Muscle of back (tissue), 13 donors: ENCODE results near the gene S100A16. TPM values are rescaled to one million over a fixed set of nuclear protein-coding genes. Genes with fewer than 3 reads are reported as not detected.

Experiments used
- DNase-seq, 3 donors: peaks; one replicate each; pipeline versions ENCODE4 v3.0.0 to v3.0.0-alpha.2; 2013
- long read RNA-seq, 9 donors: transcript quantifications; one replicate each; lab custom pipeline, GENCODE V29; 2026
- polyA plus RNA-seq, 10 donors: library from polyadenylated mRNA; unstranded; fragments of 120-200 nt; gene quantifications; one replicate each; pipeline ENCODE4 v1.2.1, GENCODE V29; 2013; ENCODE audit not compliant: insufficient read length in 10 of 10

The S100A16 gene, protein sequence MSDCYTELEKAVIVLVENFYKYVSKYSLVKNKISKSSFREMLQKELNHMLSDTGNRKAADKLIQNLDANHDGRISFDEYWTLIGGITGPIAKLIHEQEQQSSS
- polyA plus RNA-seq = 10 to 100 TPM; 41.9 to 80.4 (median 56.6) TPM
- long read RNA-seq, donor 1, transcript S100A16-204 (3 exons, 1,118 nt) = minor isoform, 14 of 33 reads
- long read RNA-seq, donor 1, transcript S100A16-203 (3 exons, 956 nt) = major isoform, 19 of 33 reads
- long read RNA-seq, donor 1, partial matches to known transcripts = 0 of 33 reads
- long read RNA-seq, donor 1, other reads (novel, unspliced or antisense) = 0 of 33 reads
- long read RNA-seq, donor 2, transcript S100A16-203 (3 exons, 956 nt) = major isoform, 13 of 23 reads
- long read RNA-seq, donor 2, transcript S100A16-204 (3 exons, 1,118 nt) = minor isoform, 9 of 23 reads
- long read RNA-seq, donor 2, partial matches to known transcripts = 0 of 23 reads
- long read RNA-seq, donor 2, other reads (novel, unspliced or antisense) = 0 of 23 reads
- long read RNA-seq, donor 3 = 0 reads
- long read RNA-seq, donor 4, transcript S100A16-203 (3 exons, 956 nt) = major isoform, 10 of 15 reads
- long read RNA-seq, donor 4, transcript S100A16-204 (3 exons, 1,118 nt) = minor isoform, 5 of 15 reads
- long read RNA-seq, donor 4, partial matches to known transcripts = 0 of 15 reads
- long read RNA-seq, donor 4, other reads (novel, unspliced or antisense) = 0 of 15 reads
- long read RNA-seq, donor 5, transcript S100A16-203 (3 exons, 956 nt) = major isoform, 40 of 58 reads
- long read RNA-seq, donor 5, transcript S100A16-204 (3 exons, 1,118 nt) = minor isoform, 17 of 58 reads
- long read RNA-seq, donor 5, partial matches to known transcripts = 0 of 58 reads
- long read RNA-seq, donor 5, other reads (novel, unspliced or antisense) = 0 of 58 reads
- long read RNA-seq, donor 6, transcript S100A16-204 (3 exons, 1,118 nt) = minor isoform, 5 of 22 reads
- long read RNA-seq, donor 6, transcript S100A16-203 (3 exons, 956 nt) = major isoform, 17 of 22 reads
- long read RNA-seq, donor 6, partial matches to known transcripts = 0 of 22 reads
- long read RNA-seq, donor 6, other reads (novel, unspliced or antisense) = 0 of 22 reads
- long read RNA-seq, donor 7, transcript S100A16-203 (3 exons, 956 nt) = major isoform, 15 of 16 reads
- long read RNA-seq, donor 7, partial matches to known transcripts = 0 of 16 reads
- long read RNA-seq, donor 7, other reads (novel, unspliced or antisense) = 0 of 16 reads
- long read RNA-seq, donor 8, transcript S100A16-203 (3 exons, 956 nt) = minor isoform, 13 of 29 reads
- long read RNA-seq, donor 8, transcript S100A16-204 (3 exons, 1,118 nt) = major isoform, 16 of 29 reads
- long read RNA-seq, donor 8, partial matches to known transcripts = 0 of 29 reads
- long read RNA-seq, donor 8, other reads (novel, unspliced or antisense) = 0 of 29 reads
- long read RNA-seq, donor 9, partial matches to known transcripts = 0 of 2 reads
- long read RNA-seq, donor 9, other reads (novel, unspliced or antisense) = 0 of 2 reads

- DNase-seq = peak in 1 of 3 donors; percentile 86
These were observed at the start of gene S100A16 for GRCh38 chr1:153612755-153613331. S100A16 (minus strand) TSS chr1:153613137; CDS start chr1:153608151, 4,986 bp downstream.

- DNase-seq = no peak
These were observed 49.3 kb upstream of the S100A16 start for GRCh38 chr1:153662269-153662668.

DNA sequence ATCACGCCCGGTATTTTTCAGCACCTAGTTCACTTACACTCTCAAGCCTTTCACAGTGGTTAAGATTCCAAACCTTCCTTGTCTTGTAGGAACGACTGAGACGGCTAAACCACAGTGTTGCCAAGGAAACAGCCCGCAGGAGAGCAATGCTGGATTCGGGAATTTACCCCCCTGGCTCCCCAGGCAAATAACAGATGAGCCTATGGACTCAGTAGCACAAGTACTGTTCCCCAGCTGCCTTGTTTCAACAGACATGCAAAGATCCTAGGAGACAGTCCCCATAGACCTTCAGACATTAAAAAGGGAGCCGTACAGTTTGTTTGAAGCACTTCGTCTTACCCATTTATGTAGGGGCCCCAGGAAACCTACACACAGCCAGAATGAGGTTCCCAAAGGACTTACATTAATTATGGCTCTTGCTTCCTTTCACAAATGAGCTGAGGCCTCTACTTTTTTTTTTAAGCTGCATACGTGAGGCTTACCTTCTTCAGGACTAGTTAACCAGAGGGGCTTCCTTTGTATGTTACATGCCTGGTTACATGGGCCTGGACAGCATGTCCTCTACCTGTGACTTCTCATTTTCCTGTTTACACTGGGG is 48.3 kb upstream of the S100A16 start:
- no peak for DNase-seq

DNA sequence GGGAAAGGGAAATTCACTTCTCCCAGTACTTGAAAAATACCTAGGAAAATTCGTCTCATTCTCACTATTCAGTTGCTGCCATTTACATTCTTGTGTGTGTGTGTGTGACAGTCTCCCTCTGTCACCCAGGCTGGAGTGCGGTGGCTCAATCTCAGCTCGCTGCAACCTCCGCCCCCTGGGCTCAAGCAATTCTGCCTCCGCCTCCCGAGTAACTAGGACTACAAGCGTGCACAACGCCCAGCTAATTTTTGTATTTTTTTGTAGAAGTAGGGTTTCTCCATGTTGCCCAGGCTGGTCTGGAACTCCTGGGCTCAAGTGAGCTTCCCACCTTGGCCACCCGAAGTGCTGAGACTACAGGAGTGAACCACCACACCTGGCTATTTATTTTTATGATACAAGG is 46.7 kb upstream of the S100A16 start:
- no peak for DNase-seq

GRCh38 chr1:153659175-153659534 is 46.2 kb upstream of the S100A16 start:
- DNase-seq = no peak

DNA sequence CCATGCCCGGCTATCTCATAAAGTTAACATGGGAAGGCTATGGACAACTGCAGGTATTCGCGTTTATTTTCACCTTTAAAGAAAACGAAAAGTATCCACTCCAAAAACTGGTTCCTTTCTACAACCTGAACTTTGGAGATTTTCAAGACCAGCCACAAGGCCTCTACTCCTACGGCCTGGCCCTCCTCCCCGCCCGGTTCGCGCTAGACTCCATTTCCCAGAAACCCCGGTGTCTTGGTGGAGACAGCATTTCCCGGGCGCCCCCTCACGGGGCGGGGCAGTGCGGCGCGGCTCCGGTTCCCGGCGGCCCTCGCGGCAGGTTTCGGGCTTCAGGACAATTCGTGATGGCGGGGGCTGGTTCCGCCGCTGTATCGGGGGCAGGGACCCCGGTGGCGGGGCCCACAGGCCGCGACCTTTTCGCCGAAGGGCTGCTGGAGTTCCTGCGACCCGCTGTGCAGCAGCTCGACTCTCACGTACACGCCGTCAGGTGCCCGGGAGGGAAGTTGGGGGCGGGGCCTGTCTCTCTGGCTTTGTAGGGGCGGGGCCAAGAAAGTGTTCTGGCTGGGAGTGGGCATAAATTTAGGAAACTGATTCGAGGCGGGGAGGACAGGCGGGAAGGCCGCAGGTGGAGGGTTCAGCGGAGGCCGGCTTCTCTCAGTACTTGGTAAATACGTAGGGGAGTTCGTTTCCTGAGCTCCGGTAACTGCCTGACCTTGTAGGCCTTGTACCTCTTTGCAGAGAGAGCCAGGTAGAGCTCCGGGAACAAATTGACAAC is 45.6 kb upstream of the S100A16 start, which contains the start of gene SNAPIN:
SNAPIN (plus strand) TSS at position 304 of the 775 bp plus-strand sequence; CDS start at position 345, 41 bp downstream.
- DNase-seq = peak; percentile 87 to 98 (median 95)

- DNase-seq = no peak
These were observed 42.4 kb upstream of the S100A16 start for GRCh38 chr1:153655333-153655732.

- DNase-seq = no peak
These were observed 40.0 kb upstream of the S100A16 start for GRCh38 chr1:153652805-153653500.

DNA sequence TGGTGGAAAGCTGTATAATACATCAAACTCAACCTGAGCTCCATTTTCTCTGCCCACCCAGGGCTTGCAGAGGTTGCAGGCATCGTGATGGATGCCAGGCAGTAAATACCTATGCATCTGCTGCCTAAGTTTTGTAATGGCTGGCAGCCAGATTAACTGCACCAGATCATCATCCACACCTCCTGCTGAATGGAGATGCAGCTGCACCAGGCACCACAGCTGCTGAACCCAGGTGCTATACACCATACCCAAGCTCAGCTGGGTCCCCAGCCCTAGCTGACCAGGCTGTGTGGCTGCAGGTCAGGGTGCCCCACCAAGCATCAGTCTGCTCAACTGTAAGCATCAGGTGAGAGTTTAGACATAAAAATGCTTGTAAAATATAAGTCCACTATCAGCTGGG is 38.8 kb upstream of the S100A16 start:
- DNase-seq = no peak

DNA sequence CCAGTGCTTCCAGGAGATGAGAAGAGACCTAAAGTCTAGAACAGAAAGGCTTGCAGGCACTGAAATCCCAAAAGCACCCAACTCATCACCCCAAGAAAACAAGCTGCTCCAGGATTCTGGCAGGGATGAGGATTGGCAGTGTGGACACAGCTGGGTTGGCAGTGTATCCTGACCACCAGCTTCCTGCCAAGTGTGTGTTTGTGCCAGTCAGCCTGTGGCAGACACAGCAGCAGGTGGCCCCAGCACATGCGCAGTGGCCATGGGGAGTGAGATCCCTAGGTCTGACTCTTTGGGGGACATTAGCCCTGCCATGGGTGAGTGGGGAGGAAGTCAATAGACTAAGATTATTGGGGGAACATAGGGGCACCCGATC is 36.9 kb upstream of the S100A16 start:
- DNase-seq = peak in 2 of 3 donors; percentile 72 to 73

- no peak for DNase-seq
These were observed 36.4 kb upstream of the S100A16 start for GRCh38 chr1:153649137-153649862.

DNA sequence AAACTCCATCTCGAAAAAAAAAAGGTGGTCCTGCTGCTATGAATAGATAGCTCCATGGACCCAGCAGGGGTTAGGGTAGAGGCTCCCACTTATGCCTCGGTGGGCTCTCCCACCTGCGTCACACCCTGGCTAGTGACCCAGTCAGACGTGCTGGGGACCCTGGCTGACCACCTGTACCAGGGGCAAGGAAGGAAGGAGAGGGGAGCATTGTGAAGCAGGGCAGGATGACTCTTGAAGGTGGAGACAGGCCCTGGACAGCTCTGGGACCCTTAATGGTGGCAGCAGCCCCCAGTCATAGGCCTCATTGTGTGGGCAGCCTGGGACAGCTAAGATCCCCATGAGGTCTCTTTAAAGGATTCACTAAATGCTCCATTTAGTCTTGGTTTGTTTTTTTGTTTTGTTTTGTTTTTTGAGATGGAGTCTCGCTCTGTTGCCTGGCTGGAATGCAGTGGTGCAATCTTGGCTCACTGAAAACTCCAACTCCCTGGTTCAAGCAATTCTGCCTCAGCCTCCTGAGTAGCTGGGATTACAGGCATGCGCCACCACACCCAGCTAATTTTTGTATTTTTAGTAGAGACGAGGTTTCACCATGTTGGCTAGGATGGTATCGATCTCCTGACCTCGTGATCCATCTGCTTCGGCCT is 35.2 kb upstream of the S100A16 start:
- DNase-seq = no peak

DNA sequence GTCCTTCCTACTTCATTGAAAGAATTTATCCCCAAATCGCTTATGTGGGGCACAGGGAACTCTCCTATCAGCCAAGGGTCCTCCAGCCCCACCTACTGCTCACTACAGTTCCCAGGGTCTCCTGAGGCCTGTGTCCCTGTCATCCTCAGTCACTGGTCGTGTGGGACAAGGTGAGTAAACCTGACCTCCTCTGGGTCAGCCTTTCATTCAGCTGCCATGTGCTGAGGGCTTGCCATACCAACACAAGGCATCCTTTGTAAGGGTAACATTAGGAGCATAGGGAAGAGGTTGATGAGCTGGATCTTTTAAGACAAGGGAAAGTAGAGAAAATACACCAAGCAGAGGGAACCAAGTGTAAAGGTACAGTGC is 34.4 kb upstream of the S100A16 start:
- DNase-seq = no peak

GRCh38 chr1:153646672-153647345 is 33.9 kb upstream of the S100A16 start:
- DNase-seq = no peak

GRCh38 chr1:153643816-153644215 is 30.9 kb upstream of the S100A16 start:
- DNase-seq = no peak

GRCh38 chr1:153643100-153643499 is 30.2 kb upstream of the S100A16 start:
- DNase-seq = no peak

GRCh38 chr1:153642161-153642560 is 29.2 kb upstream of the S100A16 start:
- no peak for DNase-seq
